Endothelial cell of umbilical vein (primary cell): Measurements from ENCODE around the gene XRN2. TPM values are rescaled to one million over a fixed set of nuclear protein-coding genes. Genes with fewer than 3 reads are reported as not detected.

ENCODE experiments used
- BruUV-seq: library from RNA; stranded (reverse); fragments of 400-500 nt; replicated peaks from 2 replicates; lab custom pipeline; 2021; lab: Mats Ljungman, UMichigan
- CTCF ChIA-PET: fragments of 300-600, 350-600 bp; sonication (Branson Sonifier 250); formaldehyde crosslinking; loops from one replicate; lab custom pipeline; 2021; ENCODE audit warnings: antibody characterized with exemption, inconsistent platforms; lab: Charles Lee
- POLR2A ChIA-PET: fragments of 300-600, 350-600 bp; sonication (Branson Sonifier 250); formaldehyde crosslinking; loops from one replicate; lab custom pipeline; 2021; ENCODE audit warnings: antibody characterized with exemption, inconsistent platforms; lab: Charles Lee
- DNase-seq: peaks from one replicate; pipeline ENCODE4 v3.0.0-alpha.2; 2011; ENCODE audit warnings: low read depth, low spot score
- FAIRE-seq: peaks from 2 replicates; lab custom pipeline; 2011; peaks lifted over from hg19 to GRCh38; lab: Jason Lieb, UNC
- H2AFZ ChIP-seq: 2 replicates; pipeline ENCODE4 v1.6.0; 2012; ENCODE audit warnings: low read depth, low read length, control low read depth, inconsistent platforms
- H3K27ac ChIP-seq: 2 replicates; pipeline ENCODE4 v1.5.1; 2011; ENCODE audit warnings: low read depth, mild to moderate bottlenecking, control low read depth, low read length, moderate library complexity; ENCODE audit not compliant: insufficient read depth
- H3K27me3 ChIP-seq, 2 experiments: 2 replicates each; pipeline versions ENCODE4 v1.6.0 to v1.6.1; 2011; ENCODE audit warnings: low read length in 2 of 2, mixed read lengths in 1 of 2; ENCODE audit not compliant: control insufficient read depth in 2 of 2, insufficient read depth in 2 of 2
- H3K36me3 ChIP-seq, 2 experiments: 2 replicates in 1 of 2; 3 replicates in 1 of 2; pipeline ENCODE4 v1.5.1; 2011; ENCODE audit warnings: low read length in 2 of 2, mild to moderate bottlenecking in 1 of 2, moderate library complexity in 1 of 2; ENCODE audit not compliant: control insufficient read depth in 2 of 2, insufficient read depth in 2 of 2; ENCODE audit errors: extremely low read depth in 1 of 2
- H3K4me1 ChIP-seq: 3 replicates; pipeline ENCODE4 v1.5.1; 2011; ENCODE audit warnings: mild to moderate bottlenecking, low read length; ENCODE audit not compliant: control insufficient read depth, insufficient read depth; ENCODE audit errors: extremely low read depth
- H3K4me2 ChIP-seq: 2 replicates; pipeline ENCODE4 v1.6.1; 2011; ENCODE audit warnings: low read length, control low read depth, mixed read lengths; ENCODE audit not compliant: insufficient read depth
- H3K4me3 ChIP-seq, 3 experiments: fragments of 200-600 bp in 1 of 3; sonication (generic), shearing (Covaris generic) in 1 of 3; replicated peaks in 1 of 3; 2 replicates each; pipeline ENCODE4 v1.5.1; 2011 to 2016; ENCODE audit warnings: control low read depth in 3 of 3, low read length in 3 of 3, mild to moderate bottlenecking in 2 of 3, inconsistent platforms in 1 of 3, low read depth in 1 of 3, moderate library complexity in 1 of 3; ENCODE audit not compliant: insufficient read depth in 1 of 3
- H3K79me2 ChIP-seq: 2 replicates; pipeline ENCODE4 v1.6.0; 2012; ENCODE audit warnings: low read length, inconsistent platforms; ENCODE audit not compliant: control insufficient read depth, insufficient read depth
- H3K9ac ChIP-seq: replicated peaks from 2 replicates; pipeline ENCODE3; 2011; ENCODE audit warnings: low read length, control low read depth; ENCODE audit not compliant: insufficient read depth; ENCODE audit errors: extremely low read depth
- H3K9me1 ChIP-seq: replicated peaks from 3 replicates; pipeline ENCODE4 v1.6.0; 2011; ENCODE audit warnings: mild to moderate bottlenecking, low read length; ENCODE audit not compliant: control insufficient read depth, insufficient read depth; ENCODE audit errors: extremely low read depth
- H3K9me3 ChIP-seq: replicated peaks from 2 replicates; pipeline ENCODE4 v1.5.1; 2012; ENCODE audit warnings: low read length, inconsistent platforms; ENCODE audit not compliant: control insufficient read depth, insufficient read depth
- H4K20me1 ChIP-seq: replicated peaks from 2 replicates; pipeline ENCODE3; 2011; ENCODE audit warnings: mild to moderate bottlenecking, low read length; ENCODE audit not compliant: control insufficient read depth, insufficient read depth; ENCODE audit errors: extremely low read depth
- EZH2 ChIP-seq: IDR thresholded peaks from 2 replicates; pipeline ENCODE4 v1.6.1; 2012; ENCODE audit warnings: borderline replicate concordance, low read depth, mild to moderate bottlenecking, moderate library complexity, low read length, inconsistent platforms; ENCODE audit not compliant: severe bottlenecking
- FOS ChIP-seq: IDR thresholded peaks from 2 replicates; pipeline ENCODE4 v1.6.1; 2011; ENCODE audit warnings: mild to moderate bottlenecking, low read length, moderate library complexity, borderline replicate concordance; ENCODE audit not compliant: insufficient read depth
- GATA2 ChIP-seq: IDR thresholded peaks from 2 replicates; pipeline ENCODE4 v1.7.0; 2011; ENCODE audit warnings: low read depth, mild to moderate bottlenecking, moderate library complexity, mixed read lengths, low read length; ENCODE audit not compliant: insufficient read length, insufficient read depth
- JUN ChIP-seq: IDR thresholded peaks from 2 replicates; pipeline ENCODE4 v1.6.1; 2011; ENCODE audit warnings: borderline replicate concordance, low read depth; ENCODE audit not compliant: insufficient read length, insufficient read depth
- MYC ChIP-seq: IDR thresholded peaks from one replicate; pipeline ENCODE4 v1.6.1; 2011; ENCODE audit warnings: mild to moderate bottlenecking, low read depth, low read length
- POLR2A ChIP-seq: IDR thresholded peaks from 2 replicates; pipeline ENCODE4 v1.6.1; 2012; ENCODE audit warnings: low read depth, mild to moderate bottlenecking, control low read depth, low read length
- POLR2AphosphoS5 ChIP-seq: IDR thresholded peaks from 2 replicates; pipeline ENCODE4 v1.6.1; 2012; ENCODE audit warnings: low read depth, mild to moderate bottlenecking, control low read depth, low read length, moderate library complexity; ENCODE audit not compliant: insufficient read depth
- dilution Hi-C: fragments of 300-500 bp; cut with MboI; formaldehyde crosslinking; loops from one replicate; pipeline ENCODE4 v1.15.0; 2019; ENCODE audit warnings: low sequenced_read_pairs; ENCODE audit not compliant: extremely low pct_ligation_motif_present
- intact Hi-C: fragments of 100-400 bp; cut with micrococcal nuclease; formaldehyde crosslinking; loops from one replicate; pipeline ENCODE4 v1.10.0; 2022
- polyA plus RNA-seq, 4 experiments: library from polyadenylated mRNA; depleted of rRNA in 3 of 4; stranded (reverse) in 3 of 4; unstranded in 1 of 4; fragments of >200 nt; gene quantifications; 2 replicates each; pipeline versions ENCODE4 v1.2.1 to v1.2.3, GENCODE V29; 2011 to 2012; ENCODE audit warnings: missing spikeins in 1 of 4
- total RNA-seq: library from RNA; stranded (reverse); gene quantifications from 2 replicates; pipeline ENCODE4 v1.2.3, GENCODE V29; 2021
- TF ChIP-seq, protein P1 (sequence below), 2 donors: IDR thresholded peaks; 1 replicate in 1 of 2; 2 replicates in 1 of 2; pipeline ENCODE4 v1.5.1; 2011; ENCODE audit warnings: low read length in 2 of 2, mild to moderate bottlenecking in 2 of 2, moderate library complexity in 2 of 2, control low read depth in 1 of 2, inconsistent platforms in 1 of 2, low read depth in 1 of 2; ENCODE audit not compliant: insufficient read depth in 1 of 2; ENCODE audit errors: extremely low read depth in 1 of 2
- TF ChIP-seq, protein P2 (sequence below): IDR thresholded peaks from 2 replicates; pipeline ENCODE4 v1.6.1; 2011; ENCODE audit not compliant: insufficient read depth, insufficient read length

The XRN2 gene
- total and polyA plus RNA-seq, 2 donors (not counting 3 experiments of a cell fraction or from before 2014, with no cell fraction given), result 32.3 to 66.6 TPM

DNA sequence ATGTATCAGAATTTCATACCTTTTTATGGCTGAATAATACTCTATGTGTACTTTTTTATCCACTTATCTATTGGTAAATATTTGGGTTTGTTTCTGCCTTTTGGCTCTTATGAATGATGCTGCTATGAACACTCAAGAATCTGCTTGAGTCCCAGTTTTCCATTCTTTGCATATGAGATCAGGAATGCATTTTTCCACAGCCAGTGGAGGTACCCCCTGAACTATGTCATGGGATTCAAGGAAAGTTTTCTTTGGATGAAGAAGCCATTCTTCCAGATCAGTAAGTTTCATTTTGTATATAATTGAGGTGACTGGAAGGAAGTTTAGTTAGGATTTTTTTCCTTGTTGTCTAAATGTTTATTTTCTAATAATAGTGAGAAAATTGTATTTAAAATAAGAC is 53.3 kb downstream of the XRN2 start:
- dilution Hi-C loops, result no loop called here
- peaks cover 2% of the 10 kb centered on the region for H4K20me1 ChIP-seq
- ChIA-PET POLR2A (no interaction called here), CTCF (interaction anchor here (0.9 to 2.0 kb wide), 2 partner anchors 12 to 44 kb away, joined by 3 to 10 read pairs; no protein-coding TSS in a partner anchor)
- no TSS peak for BruUV-seq
- TF ChIP-seq, protein P1, sequence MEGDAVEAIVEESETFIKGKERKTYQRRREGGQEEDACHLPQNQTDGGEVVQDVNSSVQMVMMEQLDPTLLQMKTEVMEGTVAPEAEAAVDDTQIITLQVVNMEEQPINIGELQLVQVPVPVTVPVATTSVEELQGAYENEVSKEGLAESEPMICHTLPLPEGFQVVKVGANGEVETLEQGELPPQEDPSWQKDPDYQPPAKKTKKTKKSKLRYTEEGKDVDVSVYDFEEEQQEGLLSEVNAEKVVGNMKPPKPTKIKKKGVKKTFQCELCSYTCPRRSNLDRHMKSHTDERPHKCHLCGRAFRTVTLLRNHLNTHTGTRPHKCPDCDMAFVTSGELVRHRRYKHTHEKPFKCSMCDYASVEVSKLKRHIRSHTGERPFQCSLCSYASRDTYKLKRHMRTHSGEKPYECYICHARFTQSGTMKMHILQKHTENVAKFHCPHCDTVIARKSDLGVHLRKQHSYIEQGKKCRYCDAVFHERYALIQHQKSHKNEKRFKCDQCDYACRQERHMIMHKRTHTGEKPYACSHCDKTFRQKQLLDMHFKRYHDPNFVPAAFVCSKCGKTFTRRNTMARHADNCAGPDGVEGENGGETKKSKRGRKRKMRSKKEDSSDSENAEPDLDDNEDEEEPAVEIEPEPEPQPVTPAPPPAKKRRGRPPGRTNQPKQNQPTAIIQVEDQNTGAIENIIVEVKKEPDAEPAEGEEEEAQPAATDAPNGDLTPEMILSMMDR (IDR thresholded peaks at IDR 0.05; ENCODE audit: extremely low read depth in 1 of 2, insufficient read depth in 1 of 2, low read depth in 1 of 2, low read length in 2 of 2), result no peak
- TF ChIP-seq JUN, result no peak
- no peak for TF ChIP-seq EZH2
- no peak for TF ChIP-seq FOS
- TF ChIP-seq POLR2A, result no peak
- FAIRE-seq, result no peak
- no peak overlapping the region for H3K4me2 ChIP-seq
- no peaks in the 10 kb centered on the region for H3K79me2 ChIP-seq
- no peak for DNase-seq
- no peak overlapping the region for H3K27ac ChIP-seq
- H3K9ac ChIP-seq, result no peak overlapping the region
- H3K36me3 ChIP-seq, result peaks cover 2 to 13% of the 10 kb centered on the region in 2 experiments
- H3K4me1 ChIP-seq, result peaks cover 20% of the 10 kb centered on the region
- no peaks in the 10 kb centered on the region for H3K27me3 ChIP-seq
- H2AFZ ChIP-seq, result no peak overlapping the region
- H3K4me3 ChIP-seq, result no peak overlapping the region
- H3K9me3 ChIP-seq, result no peaks in the 10 kb centered on the region
- H3K9me1 ChIP-seq, result no peaks in the 10 kb centered on the region
- intact Hi-C loops, result no loop called here

DNA sequence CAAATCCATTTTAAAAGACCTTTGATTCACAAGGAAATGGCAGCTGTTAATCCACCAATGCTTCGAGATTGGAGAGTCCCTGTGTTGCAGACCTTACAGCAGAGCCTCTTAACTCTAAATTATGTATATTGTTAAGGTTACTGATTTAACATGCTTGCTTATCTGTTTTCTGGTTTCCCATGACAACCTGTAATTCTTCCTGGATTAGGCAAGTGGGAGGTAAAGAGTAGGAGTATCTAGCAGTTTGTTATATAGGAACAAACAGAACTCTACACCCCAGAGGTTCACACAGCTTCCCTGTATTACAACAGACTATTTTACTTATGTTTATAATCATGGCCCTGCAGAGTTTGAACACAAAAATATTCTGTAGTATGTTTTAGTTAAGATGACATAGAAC is 54.7 kb downstream of the XRN2 start:
- H3K36me3 ChIP-seq, result peaks cover 2 to 13% of the 10 kb centered on the region in 2 experiments
- TF ChIP-seq, protein P2, sequence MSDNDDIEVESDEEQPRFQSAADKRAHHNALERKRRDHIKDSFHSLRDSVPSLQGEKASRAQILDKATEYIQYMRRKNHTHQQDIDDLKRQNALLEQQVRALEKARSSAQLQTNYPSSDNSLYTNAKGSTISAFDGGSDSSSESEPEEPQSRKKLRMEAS, result no peak
- TF ChIP-seq FOS (no peak), POLR2A (no peak), POLR2AphosphoS5 (no peak), GATA2 (no peak), EZH2 (no peak), JUN (no peak), MYC (no peak)
- TF ChIP-seq, protein P1 (IDR thresholded peaks at IDR 0.05; ENCODE audit: extremely low read depth in 1 of 2, insufficient read depth in 1 of 2, low read depth in 1 of 2, low read length in 2 of 2), result no peak
- H3K27me3 ChIP-seq, result no peaks in the 10 kb centered on the region

More for the DNA sequence above, 54.7 kb downstream of the XRN2 start:
- dilution Hi-C loops (no loop called here), intact Hi-C loops (no loop called here)
- no TSS peak for BruUV-seq
- no peak overlapping the region for H3K4me2 ChIP-seq
- H3K9ac ChIP-seq, result no peak overlapping the region
- H3K4me1 ChIP-seq, result peaks cover 21% of the 10 kb centered on the region
- ChIA-PET POLR2A (no interaction called here), CTCF (interaction anchor here (2.0 kb wide), 1 partner anchor 14 kb away, joined by 10 read pairs; no protein-coding TSS in a partner anchor)
- no peak overlapping the region for H3K27ac ChIP-seq
- FAIRE-seq, result no peak
- H2AFZ ChIP-seq, result no peak overlapping the region
- no peaks in the 10 kb centered on the region for H3K9me1 ChIP-seq
- peak; percentile 20 for DNase-seq
- H3K9me3 ChIP-seq, result no peaks in the 10 kb centered on the region
- H3K79me2 ChIP-seq, result peaks cover 4% of the 10 kb centered on the region
- no peak overlapping the region for H3K4me3 ChIP-seq
- H4K20me1 ChIP-seq, result peaks cover 2% of the 10 kb centered on the region
